ENCODE data around the gene KLK3.

Gene KLK3

GRCh38 chr19:50837300-50837699 lies 17.4 kb upstream of the KLK3 start:
- TF ChIP-seq CTCF (conservative IDR thresholded peaks at IDR 0.05; ENCODE audit: low read depth, low read length), result no peak
- no peak overlapping the region for H3K4me3 ChIP-seq (ENCODE audit: low read depth, low read length)
- no peak for DNase-seq (ENCODE audit: low read depth)

DNA sequence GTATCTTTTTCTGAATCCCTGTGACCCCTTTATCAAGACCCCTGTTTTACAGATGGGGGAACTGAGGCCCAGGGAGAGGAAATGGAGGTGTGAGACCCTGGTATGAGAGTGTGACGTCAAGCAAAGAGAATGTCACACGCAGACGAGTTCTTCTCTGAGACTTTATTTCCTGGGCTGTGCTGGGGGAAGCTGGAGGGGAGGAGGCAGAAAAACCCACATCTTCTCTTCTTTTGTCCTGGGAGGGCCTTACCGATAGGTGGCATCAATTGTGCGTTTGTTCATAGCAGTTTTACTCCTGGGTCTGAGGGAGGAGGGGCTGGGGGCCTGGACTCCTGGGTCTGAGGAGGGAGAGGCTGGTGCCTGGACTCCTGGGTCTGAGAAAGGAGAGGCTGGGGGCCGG lies 16.5 kb upstream of the KLK3 start:
- peak; percentile 5 for DNase-seq (ENCODE audit: low read depth)
- peak; percentile 37 for TF ChIP-seq CTCF (conservative IDR thresholded peaks at IDR 0.05; ENCODE audit: low read depth, low read length)
- H3K4me3 ChIP-seq (ENCODE audit: low read depth, low read length), result no peak overlapping the region

- no peak overlapping the region for H3K4me3 ChIP-seq (ENCODE audit: low read depth, low read length)
- DNase-seq (ENCODE audit: low read depth), result no peak
- no peak for TF ChIP-seq CTCF (conservative IDR thresholded peaks at IDR 0.05; ENCODE audit: low read depth, low read length)
Observed at GRCh38 chr19:50839712-50840655, 14.7 kb upstream of the KLK3 start.

GRCh38 chr19:50842130-50842529 lies 12.6 kb upstream of the KLK3 start:
- no peak for DNase-seq (ENCODE audit: low read depth)
- no peak for TF ChIP-seq CTCF (conservative IDR thresholded peaks at IDR 0.05; ENCODE audit: low read depth, low read length)
- no peak overlapping the region for H3K4me3 ChIP-seq (ENCODE audit: low read depth, low read length)

GRCh38 chr19:50843205-50843604 lies 11.5 kb upstream of the KLK3 start:
- no peak overlapping the region for H3K4me3 ChIP-seq (ENCODE audit: low read depth, low read length)
- DNase-seq (ENCODE audit: low read depth), result no peak
- no peak for TF ChIP-seq CTCF (conservative IDR thresholded peaks at IDR 0.05; ENCODE audit: low read depth, low read length)

GRCh38 chr19:50843701-50844221 lies 11.0 kb upstream of the KLK3 start:
- no peak for TF ChIP-seq CTCF (conservative IDR thresholded peaks at IDR 0.05; ENCODE audit: low read depth, low read length)
- DNase-seq (ENCODE audit: low read depth), result no peak
- no peak overlapping the region for H3K4me3 ChIP-seq (ENCODE audit: low read depth, low read length)

Data from choroid plexus epithelial cell (primary cell).